DMS53 treated with DMSO at 0.1 percent for 48 hours (cell line): ENCODE results near the gene EPHB1.

Experiments
- DNase-seq: peaks from one replicate; lab custom pipeline; 2025; ENCODE audit not compliant: unreplicated experiment; lab: John Stamatoyannopoulos, UW

The EPHB1 gene

DNA sequence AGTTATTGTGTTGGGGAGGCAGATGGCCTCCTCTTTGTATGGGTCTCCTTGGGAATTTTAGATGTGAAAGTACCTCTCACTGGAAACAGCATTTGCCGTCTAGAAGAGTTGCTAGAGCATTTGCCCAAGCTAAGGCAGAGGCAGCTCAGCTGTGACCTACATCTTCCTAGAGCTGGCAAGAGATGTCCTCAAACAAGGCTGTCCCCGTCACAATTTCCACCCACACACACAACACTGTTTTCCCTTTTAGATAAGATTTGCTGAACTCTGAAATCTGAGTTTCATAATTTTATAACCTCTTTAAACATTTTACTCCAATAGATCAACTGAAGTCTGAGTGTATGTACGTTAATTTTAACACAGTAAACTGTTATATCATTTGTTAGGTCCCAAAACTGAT, 352.6 kb downstream of the EPHB1 start:
- no peak for DNase-seq

DNA sequence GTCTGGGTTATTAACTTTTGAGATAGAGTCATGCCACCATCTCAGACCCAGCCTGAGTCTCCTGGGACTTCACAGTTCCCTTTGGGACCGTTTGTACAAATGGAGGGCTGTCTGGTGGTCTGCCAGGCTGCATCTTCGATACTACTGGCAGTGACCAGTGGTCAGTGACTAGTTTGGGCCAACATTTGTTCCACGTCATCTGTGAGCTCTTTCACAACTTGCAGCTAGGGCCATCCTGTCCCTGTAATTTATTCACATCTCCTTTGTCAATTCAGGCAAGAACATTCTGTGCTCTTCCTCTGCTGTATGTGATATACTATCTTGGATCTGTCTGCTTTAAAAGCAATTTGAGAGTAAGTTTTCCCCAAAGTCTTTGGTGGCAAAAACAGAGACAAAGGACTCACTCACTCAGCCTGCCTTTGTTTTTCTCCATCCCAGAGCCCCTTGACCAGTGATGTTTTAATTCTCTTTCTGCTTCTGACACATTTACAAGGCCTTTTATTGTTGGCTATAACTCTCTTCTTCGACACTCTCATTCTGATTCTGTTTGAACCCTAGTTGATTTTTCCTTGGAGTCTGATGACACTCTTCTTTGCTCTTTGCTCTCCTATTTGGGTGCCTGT, 353.4 kb downstream of the EPHB1 start:
- no peak for DNase-seq

DNA sequence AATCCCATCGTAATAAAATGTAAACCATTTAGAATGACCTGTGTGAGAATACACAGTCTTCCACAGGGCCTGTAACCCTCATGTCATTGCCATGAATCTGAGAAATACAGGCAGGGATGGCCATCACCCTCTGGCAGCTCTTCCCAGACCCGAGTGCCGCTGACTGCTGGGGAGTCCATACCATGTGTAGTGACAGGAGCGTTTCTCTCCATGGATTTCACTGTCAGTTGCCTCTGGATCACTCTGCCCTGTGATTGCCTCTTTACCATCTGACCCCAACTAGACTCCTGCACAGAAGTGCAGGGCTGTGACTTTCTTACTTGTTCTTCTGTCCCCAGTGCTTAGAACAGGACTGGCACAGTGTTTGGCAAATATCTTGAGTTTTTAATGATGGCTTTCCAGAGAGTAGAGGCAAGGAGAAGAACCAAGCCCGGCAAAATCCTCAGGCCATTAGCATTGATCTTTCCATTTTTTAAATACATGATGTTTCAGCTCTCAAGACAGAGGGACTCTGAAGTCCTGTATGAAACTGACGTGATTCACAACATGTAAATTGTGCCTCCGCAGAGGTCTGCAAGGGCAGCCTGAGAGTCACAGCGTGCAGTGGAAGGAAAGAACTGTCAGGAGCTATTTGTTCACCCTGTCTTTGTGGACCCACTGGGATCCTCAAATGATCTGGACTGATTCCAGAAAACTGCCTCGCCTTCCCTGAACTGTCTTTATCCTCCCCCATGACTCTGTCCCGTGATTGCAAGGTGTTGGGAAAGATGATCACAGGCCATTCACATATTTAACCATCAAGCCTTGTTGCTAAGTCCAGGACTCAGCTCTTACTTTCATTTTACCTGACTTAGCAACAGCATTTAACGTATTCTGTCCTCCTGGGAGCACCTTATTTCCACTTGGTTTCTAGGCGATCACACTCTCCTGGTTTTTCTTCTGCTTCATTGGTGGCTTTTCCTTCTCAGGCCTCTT, 354.9 kb downstream of the EPHB1 start:
- no peak for DNase-seq

DNA sequence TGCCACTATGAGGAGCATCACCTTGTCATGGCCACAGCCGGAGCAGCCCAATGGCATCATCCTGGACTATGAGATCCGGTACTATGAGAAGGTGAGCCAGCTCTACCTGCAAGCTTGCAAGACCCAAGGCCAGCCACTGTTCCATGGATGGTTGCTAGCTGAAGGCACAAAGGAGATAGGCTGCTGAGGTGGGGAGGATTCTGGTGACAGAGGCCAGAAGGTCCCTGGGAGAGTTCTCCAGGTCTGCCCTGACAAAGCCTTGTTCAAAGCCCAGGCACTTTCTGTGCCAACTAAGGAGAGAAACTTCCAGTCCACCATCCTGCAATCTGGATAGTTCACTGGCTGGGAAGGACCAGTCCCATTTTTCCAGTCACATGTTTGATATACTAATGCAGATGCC, 359.1 kb downstream of the EPHB1 start:
- DNase-seq = no peak

DNA sequence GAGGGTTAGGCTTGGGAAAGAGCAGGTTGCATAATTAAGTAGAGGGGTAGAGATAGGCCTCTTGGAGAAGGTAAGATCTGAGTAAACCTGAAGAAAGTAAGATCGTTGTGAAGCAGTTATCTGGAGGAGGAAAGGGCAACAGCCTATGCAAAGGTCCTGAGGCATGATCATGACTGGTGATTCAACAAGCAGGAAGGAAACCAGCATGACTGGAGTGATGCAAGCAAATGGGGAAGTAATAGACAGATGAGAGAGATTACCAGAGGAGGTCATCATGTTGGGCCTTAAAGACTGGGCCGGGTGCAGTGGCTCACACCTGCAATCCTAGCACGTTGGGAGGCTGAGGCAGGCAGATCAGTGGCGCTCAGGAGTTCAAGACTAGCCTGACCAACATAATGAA, 360.2 kb downstream of the EPHB1 start:
- no peak for DNase-seq

DNA sequence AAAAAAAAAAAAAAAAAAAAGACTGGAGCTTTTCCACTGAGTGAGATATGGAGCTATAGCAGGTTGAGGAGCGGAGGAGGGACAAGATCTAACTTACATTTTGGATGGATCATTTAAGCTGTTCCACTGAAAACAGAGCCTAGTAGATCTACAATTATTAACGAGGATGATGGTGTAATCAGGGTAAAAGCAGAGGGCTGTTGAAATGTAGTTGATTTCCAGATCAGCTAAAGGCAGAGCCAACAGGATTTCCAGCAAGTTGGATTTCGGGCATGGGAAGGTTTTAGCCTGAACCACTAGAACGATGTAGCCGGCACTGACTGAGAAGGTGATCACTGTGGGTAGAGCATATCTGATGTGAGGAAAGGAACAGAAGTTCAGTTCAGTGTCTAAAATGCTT, 360.7 kb downstream of the EPHB1 start:
- DNase-seq = no peak

DNA sequence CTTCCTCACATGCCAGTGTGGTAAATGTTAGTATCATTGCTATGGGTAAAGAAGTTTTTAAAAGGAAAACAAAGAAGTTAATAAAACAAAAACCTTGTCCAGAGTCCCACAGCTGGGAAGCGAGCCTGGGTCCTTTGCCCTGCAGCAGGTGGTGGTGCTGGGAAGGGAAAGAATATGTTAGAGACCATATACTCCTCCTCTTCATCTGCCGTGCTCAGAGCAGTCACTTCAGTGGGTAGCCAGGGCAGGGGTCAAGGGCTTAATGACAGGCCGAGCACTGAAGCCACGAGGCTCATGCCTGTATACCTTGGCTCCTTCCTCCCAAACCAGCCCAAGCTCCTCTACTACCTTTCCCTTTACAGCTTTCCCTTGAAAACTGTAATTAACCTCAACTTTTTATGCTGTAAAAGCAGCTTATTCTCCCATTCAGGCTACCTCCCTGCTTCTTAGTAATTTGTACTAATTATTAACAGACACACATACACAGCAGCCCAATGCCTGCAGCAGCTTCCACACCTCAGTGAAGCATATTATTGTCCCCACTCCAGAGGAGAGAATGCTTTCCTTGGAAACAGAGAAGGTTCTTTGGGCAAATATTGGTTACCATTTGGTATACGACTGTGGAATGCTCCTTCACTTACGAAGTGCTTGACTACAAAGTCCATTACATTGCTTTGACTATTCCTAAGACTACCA, 362.1 kb downstream of the EPHB1 start:
- DNase-seq = no peak

DNA sequence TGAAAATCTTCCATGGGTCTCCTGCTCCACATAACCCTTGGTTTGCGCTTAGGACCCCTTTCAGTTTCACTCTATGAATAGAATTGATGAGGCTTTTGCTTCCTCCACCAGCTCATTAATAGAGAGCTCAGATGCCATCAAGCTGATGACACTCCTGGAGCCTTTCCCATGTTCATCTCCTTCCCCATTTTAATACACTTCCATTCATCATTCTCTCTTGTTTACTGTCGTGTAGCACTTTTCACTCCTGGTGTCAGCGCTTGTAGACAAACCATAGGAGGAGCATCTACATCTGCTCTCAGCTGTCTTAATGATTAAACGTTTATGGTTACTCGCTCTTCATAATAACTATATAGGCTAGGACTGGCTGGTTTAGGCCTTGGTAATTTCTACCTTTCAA, 363.5 kb downstream of the EPHB1 start:
- DNase-seq = no peak

DNA sequence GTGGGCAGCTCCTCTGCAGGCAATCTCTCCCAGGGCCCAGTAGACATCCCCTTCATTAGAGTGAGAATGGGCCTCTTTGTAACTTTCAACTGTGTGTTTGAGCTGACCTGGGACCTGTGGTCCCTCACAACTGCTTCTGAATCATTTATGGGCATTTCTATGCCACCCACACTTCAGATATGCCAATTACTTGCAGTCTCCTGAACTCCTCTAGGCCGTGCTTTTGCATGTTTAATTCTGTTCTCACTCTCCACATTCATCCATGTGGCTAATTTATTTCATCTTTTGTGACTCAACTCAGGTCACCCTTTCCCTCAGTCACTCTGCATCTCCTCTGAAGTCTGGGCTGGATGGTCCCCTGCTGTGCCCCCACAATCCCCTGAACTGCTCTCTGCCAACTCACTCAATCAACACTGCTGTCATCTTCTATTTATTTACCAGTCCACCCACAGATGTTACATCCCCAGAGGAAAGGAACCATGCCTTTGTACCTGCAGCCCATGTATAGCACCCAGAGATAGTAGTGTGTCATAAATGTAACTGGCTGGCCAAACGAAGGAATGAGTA, 364.7 kb downstream of the EPHB1 start:
- DNase-seq = no peak

DNA sequence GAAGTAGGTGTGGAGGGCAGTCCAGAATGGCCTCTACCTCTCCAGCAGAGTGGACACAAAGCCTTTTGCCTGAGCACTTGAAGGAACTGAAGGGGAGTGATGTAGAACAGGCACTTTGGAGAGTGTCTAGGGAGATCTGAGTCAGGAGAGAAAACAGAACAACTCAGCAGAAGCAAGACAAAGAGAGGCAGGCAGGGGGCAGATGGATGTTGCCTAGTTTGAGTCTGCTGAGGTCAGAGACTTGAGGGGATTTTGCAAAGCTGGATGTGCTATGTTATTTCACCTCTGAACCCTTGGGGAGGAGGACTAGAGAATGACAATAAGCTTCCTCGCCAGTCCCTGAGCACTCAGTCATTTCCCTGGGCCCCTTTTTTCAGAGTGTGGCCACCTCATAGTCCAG, 366.4 kb downstream of the EPHB1 start:
- no peak for DNase-seq

DNA sequence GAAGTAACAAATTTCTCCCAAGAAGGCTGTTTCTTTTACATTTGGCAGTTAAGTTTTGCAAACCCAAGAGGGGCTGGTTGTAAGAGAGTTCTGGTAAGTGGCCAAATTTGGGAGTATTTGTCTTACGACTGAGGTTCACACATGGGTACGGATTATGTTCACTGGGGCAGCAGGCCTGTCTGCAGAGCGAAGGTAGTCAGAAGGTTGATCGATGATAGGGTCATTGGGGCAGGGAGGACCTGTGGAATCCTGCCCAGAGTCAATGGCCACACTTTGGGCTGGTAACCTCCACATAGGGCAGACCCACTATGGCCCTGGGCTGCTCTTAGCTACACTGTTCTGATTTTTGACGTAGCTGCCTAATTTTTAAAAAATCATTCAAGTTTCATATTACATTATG, 368.6 kb downstream of the EPHB1 start:
- no peak for DNase-seq

DNA sequence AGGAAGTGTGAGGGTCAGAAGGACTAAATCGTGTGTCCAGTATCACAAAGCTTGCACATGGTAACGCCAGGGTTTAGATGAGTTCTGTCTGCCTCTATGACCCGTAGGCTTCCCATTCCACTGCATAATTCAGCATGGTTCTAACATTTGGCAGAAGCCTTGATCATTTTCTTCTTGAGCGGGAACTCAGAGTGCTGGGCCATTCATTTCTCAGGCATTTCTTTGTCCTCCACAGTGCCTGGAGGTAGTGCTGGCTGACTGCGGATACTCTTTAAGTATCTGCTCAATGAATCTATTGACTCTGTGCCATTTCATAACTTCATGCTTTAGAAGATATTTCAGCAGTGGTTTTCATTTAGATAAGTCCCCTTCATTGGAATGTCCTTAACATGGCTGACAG, 370.2 kb downstream of the EPHB1 start:
- DNase-seq = no peak

DNA sequence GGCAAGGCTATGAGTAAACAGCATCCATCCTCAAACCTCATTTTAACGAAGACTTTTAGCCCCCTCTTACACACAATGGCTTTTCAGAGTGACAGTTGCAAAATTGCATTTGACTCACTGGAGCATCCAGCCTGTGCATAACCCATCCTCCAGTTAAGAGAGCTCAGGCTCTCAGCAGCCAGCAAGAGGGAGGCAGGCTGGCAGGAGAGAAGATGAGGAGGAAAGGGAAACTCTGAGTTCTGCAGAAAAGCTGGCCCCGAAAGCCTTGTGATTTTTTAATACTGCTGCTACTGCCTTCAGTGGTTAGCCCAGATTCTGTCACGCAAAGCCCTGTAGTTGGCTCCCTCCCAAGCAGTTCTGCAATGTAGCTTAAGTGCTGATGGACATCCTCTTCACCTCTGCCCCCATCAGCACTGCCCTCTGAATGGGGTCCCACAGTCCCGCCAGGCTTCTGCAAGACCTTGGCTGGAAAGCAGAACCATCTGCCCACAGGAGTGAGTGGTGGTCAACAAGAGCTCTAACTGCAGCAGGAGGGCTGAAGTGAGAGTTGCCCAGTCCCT, 371.3 kb downstream of the EPHB1 start:
- no peak for DNase-seq

DNA sequence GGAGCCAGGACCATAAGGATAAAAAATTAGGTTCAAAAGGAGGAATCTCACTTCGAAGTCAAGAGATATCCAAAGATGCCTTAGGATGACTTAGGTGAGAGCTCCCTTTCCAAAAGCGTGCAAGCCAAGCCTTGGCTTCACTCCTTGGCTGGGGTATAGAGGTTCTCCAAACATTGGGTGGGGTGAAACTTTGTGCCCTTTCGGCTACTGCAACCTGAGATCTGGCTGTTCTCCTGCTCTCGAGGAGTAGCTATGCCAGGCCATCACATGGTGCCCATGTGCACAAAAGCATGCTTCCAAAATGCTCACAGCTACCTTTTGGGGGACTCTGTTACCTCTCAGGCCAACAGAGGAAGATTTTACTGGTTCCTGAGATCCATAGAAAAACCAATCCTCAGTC, 373.8 kb downstream of the EPHB1 start:
- no peak for DNase-seq

DNA sequence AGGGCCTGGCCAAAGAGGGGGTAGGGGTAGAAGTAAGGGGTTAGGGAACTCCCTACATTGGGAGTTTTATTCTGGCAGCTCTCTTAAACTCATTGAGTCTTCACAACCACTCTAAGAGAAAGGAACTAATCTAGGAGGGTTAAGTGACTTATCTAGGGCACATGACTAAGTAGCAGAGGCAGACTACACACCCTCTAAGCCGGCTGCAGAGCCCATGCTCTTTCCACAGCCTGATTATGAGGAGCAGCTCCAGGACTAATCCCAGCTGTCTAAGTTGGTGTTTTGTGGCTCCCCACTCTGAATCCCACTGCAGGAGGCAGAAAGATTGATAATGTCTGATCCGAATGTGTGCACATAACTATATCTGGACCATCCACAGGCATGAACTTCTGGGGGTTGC, 374.6 kb downstream of the EPHB1 start:
- no peak for DNase-seq

DNA sequence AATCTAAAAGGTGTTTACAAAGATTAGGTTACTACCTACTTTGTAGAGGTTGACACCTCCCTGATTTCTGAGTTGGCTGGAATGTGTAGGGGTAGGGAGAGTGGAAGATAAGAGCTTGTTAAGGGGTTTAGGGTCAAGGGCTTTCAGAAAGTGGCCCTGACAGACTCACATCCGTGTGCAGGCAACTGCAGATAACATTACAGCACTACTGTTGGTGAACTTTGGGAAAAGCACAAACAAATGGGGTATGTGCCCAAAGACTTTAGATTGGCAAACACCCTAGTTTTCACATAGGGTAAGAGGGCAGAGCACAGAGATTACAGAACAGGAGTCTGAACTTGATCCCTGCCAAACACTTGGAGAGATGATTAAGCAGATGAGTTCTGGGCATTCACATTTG, 375.7 kb downstream of the EPHB1 start:
- no peak for DNase-seq

DNA sequence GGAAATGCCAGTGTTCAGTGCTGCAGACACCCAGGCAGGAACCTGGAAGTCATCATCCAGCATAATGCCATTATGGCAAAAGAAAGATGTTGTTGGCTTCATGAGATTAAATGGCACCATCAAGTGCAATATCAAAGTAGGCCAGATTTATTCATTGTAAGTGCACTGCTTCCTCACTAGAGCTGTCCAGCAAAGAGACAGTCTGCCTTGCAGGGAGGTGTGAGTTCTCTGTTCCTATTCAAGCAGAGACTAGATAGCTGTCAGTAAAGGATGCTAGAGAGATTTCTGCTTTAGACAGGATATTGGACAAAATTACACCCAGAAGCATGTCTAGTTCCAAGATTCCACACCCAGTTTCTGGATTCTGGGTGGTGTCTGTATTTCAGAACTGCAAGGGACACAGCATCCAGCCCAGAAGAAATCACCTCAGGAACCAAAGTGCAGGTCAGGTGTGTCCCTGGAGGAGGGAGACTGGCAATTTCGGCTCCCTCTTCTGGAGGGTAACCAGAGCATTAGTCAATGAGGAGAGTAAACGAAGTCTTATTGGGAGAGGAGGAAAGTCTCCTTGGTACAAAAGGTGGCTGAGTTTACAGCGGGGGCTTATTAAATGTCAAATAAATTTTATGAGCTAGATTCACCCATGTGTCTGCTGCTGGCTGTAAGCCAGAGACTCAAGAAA, 377.3 kb downstream of the EPHB1 start:
- DNase-seq = no peak

DNA sequence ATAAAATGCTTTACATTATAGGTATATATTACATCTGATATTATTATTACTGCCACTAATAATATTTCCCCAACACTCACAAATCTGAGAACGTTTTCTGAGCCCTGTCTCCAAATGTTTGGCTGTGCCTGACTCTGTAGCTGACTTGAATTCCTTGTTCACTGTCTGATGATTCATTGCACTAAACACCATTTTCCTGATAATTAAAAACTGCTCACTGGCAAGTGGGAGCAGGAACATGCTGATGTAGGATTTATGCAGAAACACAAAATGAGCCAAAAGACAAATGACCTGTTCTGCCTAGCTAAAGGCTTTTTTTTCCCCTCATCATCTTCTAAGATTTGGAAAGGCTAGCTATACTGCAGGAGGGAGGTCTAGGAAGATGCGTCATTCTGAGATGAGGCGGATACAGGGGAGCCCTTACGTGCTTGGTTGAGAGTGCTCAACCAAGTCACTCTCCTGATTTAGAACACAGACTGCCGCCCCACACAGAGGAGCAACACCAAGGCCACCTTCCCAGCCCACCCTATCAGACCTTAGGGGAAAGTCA, 380.7 kb downstream of the EPHB1 start:
- DNase-seq = no peak

DNA sequence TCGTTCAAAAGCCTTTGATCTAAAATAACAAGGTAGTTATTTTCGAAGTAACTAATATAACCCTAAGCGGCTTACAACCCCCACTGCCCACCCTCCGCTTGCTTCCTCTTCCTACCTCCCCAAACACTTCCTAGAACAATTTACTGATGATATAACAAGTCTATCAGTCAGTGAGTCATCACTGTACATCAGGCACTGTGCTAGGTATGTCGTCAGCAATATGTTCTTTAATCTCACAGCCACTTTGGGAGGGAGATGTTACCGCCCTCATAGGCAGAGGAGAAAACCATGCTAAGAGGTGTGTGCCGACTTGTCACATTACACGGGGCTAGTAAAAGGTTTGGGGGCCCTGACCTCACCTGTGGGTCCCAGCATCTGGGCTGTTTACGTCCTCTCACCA, 381.8 kb downstream of the EPHB1 start:
- no peak for DNase-seq

DNA sequence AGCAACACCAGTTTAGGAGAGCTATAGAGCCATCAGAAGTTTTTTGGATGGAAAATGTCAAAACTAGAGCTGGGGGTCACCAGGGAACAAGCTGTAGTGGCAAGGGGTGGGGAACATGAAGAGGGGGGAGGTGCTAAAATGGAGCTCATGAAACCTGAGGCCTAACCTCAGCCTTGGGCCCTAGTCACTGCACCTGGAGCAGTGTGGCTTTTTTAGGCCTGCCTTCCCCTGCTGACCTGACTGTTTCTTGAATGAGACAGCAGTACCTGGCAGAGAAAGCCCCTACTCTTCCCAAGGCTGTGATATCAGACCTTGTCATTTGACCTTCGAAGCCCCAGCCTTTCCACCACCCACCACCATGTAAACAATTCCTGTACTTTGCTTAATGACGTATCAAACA, 383.5 kb downstream of the EPHB1 start:
- DNase-seq = no peak
